ENCODE measurements around the gene TPRG1L. TPM values are rescaled to one million over a fixed set of nuclear protein-coding genes. Genes with fewer than 3 reads are reported as not detected.

The TPRG1L gene
- total RNA-seq, 1 donor from 2014 or later, result 10.6 TPM

GRCh38 chr1:3628445-3628844, 3.6 kb downstream of the TPRG1L start:
- Histone ChIP-seq H3K9ac (no peak overlapping the region), H3K79me2 (ENCODE audit: low read depth) (peaks cover 10% of the 10 kb centered on the region), H3K27me3 (peaks cover 6% of the 10 kb centered on the region), H3K4me3 (no peak overlapping the region), H4K20me1 (ENCODE audit: low read depth) (peaks cover 6% of the 10 kb centered on the region), H2AFZ (replicated peaks) (no peak overlapping the region), H3K9me3 (ENCODE audit: low read depth) (no peaks in the 10 kb centered on the region), H3K36me3 (no peaks in the 10 kb centered on the region), H3K4me2 (no peak overlapping the region), H3K4me1 (peaks cover 22% of the 10 kb centered on the region), H3F3A (ENCODE audit: low read depth) (peaks cover 18% of the 10 kb centered on the region), H3K27ac (no peak overlapping the region)
- no peak for TF ChIP-seq CTCF (IDR thresholded peaks at IDR 0.05)
- no peak for TF ChIP-seq EZH2 (IDR thresholded peaks at IDR 0.05)
- no peak for TF ChIP-seq EZH2phosphoT487 (IDR thresholded peaks at IDR 0.05)
- Mint-ChIP-seq H3K36me3 (peaks cover 4% of the 10 kb centered on the region), H3K4me1 (peaks cover 10% of the 10 kb centered on the region), H3K9me3 (no peaks in the 10 kb centered on the region), H3K27ac (no peak overlapping the region), H3K27me3 (ENCODE audit: insufficient read depth, low read depth) (peaks cover 2% of the 10 kb centered on the region), H3K4me3 (no peak overlapping the region)
- DNase-seq (ENCODE audit: low spot score), result no peak

GRCh38 chr1:3629561-3630160, 4.8 kb downstream of the TPRG1L start:
- Mint-ChIP-seq H3K9me3 (no peaks in the 10 kb centered on the region), H3K27me3 (ENCODE audit: insufficient read depth, low read depth) (peaks cover under 1% of the 10 kb centered on the region), H3K4me3 (no peak overlapping the region), H3K27ac (no peak overlapping the region), H3K36me3 (peaks cover 6% of the 10 kb centered on the region), H3K4me1 (peaks cover 4% of the 10 kb centered on the region)
- DNase-seq (ENCODE audit: low spot score), result no peak
- Histone ChIP-seq H3K79me2 (ENCODE audit: low read depth) (peaks cover 10% of the 10 kb centered on the region), H4K20me1 (ENCODE audit: low read depth) (peaks cover 6% of the 10 kb centered on the region), H2AFZ (replicated peaks) (no peak overlapping the region), H3F3A (ENCODE audit: low read depth) (peaks cover 18% of the 10 kb centered on the region), H3K9me3 (ENCODE audit: low read depth) (no peaks in the 10 kb centered on the region), H3K36me3 (no peaks in the 10 kb centered on the region), H3K4me2 (no peak overlapping the region), H3K9ac (no peak overlapping the region), H3K4me3 (no peak overlapping the region), H3K4me1 (peaks cover 15% of the 10 kb centered on the region), H3K27me3 (no peaks in the 10 kb centered on the region), H3K27ac (no peak overlapping the region)
- TF ChIP-seq EZH2phosphoT487 (IDR thresholded peaks at IDR 0.05) (no peak), CTCF (IDR thresholded peaks at IDR 0.05) (no peak), EZH2 (IDR thresholded peaks at IDR 0.05) (no peak)

- Histone ChIP-seq H2AFZ (replicated peaks) (no peak overlapping the region), H3K36me3 (no peaks in the 10 kb centered on the region), H3K9me3 (ENCODE audit: low read depth) (no peaks in the 10 kb centered on the region), H3K4me1 (peaks cover 15% of the 10 kb centered on the region), H3K4me2 (no peak overlapping the region), H3K4me3 (no peak overlapping the region), H4K20me1 (ENCODE audit: low read depth) (peaks cover 6% of the 10 kb centered on the region), H3K79me2 (ENCODE audit: low read depth) (peaks cover 10% of the 10 kb centered on the region), H3K9ac (no peak overlapping the region), H3K27ac (no peak overlapping the region), H3F3A (ENCODE audit: low read depth) (peaks cover 18% of the 10 kb centered on the region), H3K27me3 (no peaks in the 10 kb centered on the region)
- peaks cover 8% of the 10 kb centered on the region for H3K36me3 Mint-ChIP-seq
- peaks cover 4% of the 10 kb centered on the region for H3K4me1 Mint-ChIP-seq
- H3K9me3 Mint-ChIP-seq, result no peaks in the 10 kb centered on the region
- TF ChIP-seq EZH2phosphoT487 (IDR thresholded peaks at IDR 0.05), result no peak
- no peak for TF ChIP-seq CTCF (IDR thresholded peaks at IDR 0.05)
- no peak for TF ChIP-seq EZH2 (IDR thresholded peaks at IDR 0.05)
- H3K4me3 Mint-ChIP-seq, result no peak overlapping the region
- no peak for DNase-seq (ENCODE audit: low spot score)
- H3K27ac Mint-ChIP-seq, result no peak overlapping the region
- H3K27me3 Mint-ChIP-seq (ENCODE audit: insufficient read depth, low read depth), result no peaks in the 10 kb centered on the region
Measured at GRCh38 chr1:3630161-3630611, 5.4 kb downstream of the TPRG1L start.

All from neural progenitor cell (in vitro differentiated cells).